22Rv1 (cell line): ENCODE measurements around the gene VTI1A.

Source experiments
- ZFX ChIP-seq: fragments of 450-650 bp; IDR thresholded peaks from 2 replicates; pipeline ENCODE4 v1.6.1; 2017; ENCODE audit warnings: antibody characterized with exemption, borderline replicate concordance
- TF ChIP-seq, protein P1 (sequence below): fragments of 450-650 bp; IDR thresholded peaks from 2 replicates; pipeline ENCODE4 v1.5.1; 2017; ENCODE audit warnings: mild to moderate bottlenecking

DNA sequence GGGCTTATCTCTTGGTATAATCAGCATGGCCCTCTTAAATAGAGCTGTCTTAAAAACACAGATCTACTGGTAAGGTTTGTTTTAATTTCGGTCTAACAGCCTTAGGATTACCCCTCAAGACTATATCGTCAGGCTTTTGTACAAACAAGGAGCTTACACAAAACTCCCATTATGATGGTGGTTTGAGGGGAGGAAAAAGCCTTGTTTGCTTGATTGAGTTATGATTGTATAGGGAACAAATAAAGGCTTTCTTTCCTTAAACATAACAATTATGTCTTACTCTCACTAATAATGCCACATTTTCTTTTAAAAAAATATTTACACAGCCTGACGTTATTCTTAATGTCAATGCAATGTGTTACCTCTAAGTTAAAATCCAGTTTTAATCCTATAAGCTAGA is 314.2 kb downstream of the VTI1A start:
- TF ChIP-seq, protein P1, sequence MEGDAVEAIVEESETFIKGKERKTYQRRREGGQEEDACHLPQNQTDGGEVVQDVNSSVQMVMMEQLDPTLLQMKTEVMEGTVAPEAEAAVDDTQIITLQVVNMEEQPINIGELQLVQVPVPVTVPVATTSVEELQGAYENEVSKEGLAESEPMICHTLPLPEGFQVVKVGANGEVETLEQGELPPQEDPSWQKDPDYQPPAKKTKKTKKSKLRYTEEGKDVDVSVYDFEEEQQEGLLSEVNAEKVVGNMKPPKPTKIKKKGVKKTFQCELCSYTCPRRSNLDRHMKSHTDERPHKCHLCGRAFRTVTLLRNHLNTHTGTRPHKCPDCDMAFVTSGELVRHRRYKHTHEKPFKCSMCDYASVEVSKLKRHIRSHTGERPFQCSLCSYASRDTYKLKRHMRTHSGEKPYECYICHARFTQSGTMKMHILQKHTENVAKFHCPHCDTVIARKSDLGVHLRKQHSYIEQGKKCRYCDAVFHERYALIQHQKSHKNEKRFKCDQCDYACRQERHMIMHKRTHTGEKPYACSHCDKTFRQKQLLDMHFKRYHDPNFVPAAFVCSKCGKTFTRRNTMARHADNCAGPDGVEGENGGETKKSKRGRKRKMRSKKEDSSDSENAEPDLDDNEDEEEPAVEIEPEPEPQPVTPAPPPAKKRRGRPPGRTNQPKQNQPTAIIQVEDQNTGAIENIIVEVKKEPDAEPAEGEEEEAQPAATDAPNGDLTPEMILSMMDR: no peak
- no peak for TF ChIP-seq ZFX
